GM12892 (cell line): ENCODE measurements around the gene TBC1D22A.

ENCODE experiments used
- DNase-seq: peaks from one replicate; pipeline ENCODE4 v3.0.0; 2011; ENCODE audit not compliant: insufficient read length
- FAIRE-seq: peaks from 2 replicates; lab custom pipeline; 2011; peaks lifted over from hg19 to GRCh38; lab: Jason Lieb, UNC
- POLR2A ChIP-seq: IDR thresholded peaks from 2 replicates; pipeline ENCODE4 v1.6.1; 2011; ENCODE audit warnings: low read depth, low read length, control low read depth
- POLR2AphosphoS5 ChIP-seq: IDR thresholded peaks from 2 replicates; pipeline ENCODE4 v1.6.1; 2011; ENCODE audit warnings: low read depth, low read length, control low read depth
- TAF1 ChIP-seq: IDR thresholded peaks from 2 replicates; pipeline ENCODE4 v1.6.1; 2011; ENCODE audit warnings: low read depth, mild to moderate bottlenecking, control low read depth, low read length, borderline replicate concordance

TBC1D22A gene

DNA sequence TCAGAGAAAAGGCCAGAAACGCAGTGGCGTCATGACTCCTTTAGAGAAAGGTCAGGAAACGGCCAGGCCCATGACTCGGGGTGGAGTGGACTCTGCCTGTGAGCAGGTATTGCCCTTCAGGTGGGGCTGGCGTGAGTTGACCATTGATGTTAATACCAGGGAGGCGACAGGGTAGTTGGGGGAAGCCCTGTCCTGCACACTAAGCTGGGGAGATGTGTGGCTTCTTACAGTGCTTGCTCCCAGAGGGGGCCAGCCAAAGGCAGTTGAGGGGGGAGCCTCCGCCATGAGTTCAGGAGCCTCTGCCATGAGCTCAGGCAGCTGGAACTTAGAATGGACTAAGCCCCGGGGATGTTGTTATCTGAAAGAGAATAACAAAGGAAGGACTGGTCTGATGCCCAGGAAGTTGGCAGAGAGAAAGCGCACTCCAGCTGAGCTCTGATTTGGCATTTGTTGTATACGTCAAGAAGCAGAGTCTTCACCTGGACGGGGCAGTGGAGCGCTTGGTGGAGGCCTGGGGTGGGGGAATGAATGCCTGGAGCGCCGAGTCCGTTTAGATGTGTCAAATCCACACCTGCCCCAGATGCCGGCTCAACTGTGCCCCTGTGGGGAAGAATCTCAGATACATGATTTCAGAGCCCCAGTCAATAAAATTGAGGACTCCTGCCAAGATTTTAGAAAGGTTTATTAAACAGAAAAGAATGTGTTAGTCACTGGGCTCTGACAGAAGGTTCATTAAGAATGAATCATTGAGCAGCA lies 222.5 kb downstream of the TBC1D22A start:
- no peak for FAIRE-seq
- no peak for DNase-seq
- TF ChIP-seq POLR2AphosphoS5 (no peak), TAF1 (no peak), POLR2A (no peak)

DNA sequence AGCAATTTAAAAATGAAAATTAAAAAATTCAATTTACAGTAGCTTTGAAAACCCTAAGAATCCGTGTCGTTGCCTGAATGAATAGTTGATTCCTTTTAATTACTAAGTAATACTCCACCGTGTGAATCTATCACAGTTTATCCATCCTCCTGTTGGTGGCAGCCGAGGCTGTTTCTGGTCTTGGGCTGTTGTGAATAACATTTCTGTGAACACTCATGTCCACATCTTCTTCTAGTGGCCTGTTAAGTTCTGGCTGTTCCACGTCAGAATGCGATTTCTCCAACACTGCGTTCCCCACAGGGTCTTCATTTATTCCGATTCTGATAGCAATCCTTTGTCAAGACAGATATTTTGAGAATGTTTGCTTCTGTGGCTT lies 223.0 kb downstream of the TBC1D22A start:
- no peak for TF ChIP-seq POLR2AphosphoS5
- TF ChIP-seq POLR2A = no peak
- TF ChIP-seq TAF1 = no peak
- no peak for DNase-seq
- FAIRE-seq = no peak

DNA sequence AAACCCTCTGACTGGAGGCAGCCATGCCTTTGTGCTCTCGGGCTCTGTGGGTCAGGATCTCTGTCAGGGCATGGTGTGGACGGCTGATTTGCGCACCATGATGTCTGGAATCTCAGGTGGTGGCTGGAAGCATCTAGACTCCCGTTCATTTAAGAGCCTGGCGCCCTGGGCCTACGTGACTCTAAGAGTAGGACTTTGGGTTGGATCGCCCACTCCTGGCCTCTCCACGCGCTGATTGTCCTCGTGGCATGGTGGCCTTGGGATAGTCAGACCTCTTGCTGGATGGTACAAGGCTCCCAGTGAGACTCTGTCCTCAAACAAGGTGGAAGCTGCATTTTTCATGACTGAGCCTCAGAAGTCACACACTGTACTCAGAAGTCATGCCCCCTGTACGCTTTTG lies 224.3 kb downstream of the TBC1D22A start:
- TF ChIP-seq POLR2A (no peak), POLR2AphosphoS5 (no peak), TAF1 (no peak)
- DNase-seq = no peak
- no peak for FAIRE-seq

DNA sequence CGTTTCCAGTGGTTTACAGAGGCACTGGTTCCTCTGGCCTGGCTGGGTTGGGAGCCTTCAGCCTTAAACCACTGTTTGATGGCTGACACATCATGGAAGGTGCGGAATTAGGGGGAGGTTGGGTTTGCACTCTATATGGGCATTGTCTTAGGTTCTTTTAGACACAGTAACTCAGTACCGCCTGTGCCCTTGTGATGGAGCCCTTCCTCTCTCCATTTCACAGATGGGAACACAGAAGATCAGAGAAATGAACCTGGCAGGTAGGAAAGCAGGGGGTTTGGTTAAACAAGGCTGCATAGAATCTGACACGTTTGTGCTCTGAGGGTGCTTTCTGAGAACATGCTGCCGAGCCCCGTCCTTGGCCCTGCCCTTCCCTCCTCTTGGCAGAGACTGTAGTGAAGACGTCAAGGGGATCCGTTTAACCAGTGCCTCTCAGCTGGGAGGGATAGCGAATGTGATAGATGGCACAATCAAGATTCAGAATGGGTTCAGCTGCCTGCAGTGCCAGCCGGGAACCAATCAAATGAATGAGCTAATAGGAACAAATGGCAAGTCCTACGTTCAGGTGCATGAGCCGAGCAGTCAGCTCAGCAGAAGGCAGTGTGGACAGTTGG lies 228.6 kb downstream of the TBC1D22A start:
- no peak for TF ChIP-seq TAF1
- no peak for TF ChIP-seq POLR2A
- no peak for TF ChIP-seq POLR2AphosphoS5

DNA sequence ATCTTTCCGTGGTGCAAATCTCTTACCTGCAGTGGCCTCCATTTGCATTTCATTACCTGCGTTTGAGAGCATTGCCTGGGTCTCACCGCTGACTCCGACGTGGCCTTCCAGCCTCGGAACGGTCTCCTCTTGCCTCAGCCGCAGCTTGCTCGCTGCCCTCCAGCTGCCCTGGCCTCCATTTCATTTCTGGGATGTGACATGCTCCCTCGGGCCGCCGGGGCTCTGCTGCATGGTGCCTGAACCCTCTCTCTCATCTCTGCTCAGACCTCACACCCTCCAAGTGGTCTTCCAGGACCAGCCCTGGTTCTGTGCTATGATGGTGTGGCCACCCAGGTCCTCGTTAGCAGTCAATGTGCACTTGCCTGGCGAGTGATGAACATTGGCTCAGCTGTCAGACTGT lies 229.2 kb downstream of the TBC1D22A start:
- TF ChIP-seq POLR2AphosphoS5 = no peak
- TF ChIP-seq TAF1 = no peak
- TF ChIP-seq POLR2A = no peak
- DNase-seq (no peak), FAIRE-seq (no peak)

More for the DNA sequence above, 228.6 kb downstream of the TBC1D22A start:
- DNase-seq = no peak
- FAIRE-seq = no peak

DNA sequence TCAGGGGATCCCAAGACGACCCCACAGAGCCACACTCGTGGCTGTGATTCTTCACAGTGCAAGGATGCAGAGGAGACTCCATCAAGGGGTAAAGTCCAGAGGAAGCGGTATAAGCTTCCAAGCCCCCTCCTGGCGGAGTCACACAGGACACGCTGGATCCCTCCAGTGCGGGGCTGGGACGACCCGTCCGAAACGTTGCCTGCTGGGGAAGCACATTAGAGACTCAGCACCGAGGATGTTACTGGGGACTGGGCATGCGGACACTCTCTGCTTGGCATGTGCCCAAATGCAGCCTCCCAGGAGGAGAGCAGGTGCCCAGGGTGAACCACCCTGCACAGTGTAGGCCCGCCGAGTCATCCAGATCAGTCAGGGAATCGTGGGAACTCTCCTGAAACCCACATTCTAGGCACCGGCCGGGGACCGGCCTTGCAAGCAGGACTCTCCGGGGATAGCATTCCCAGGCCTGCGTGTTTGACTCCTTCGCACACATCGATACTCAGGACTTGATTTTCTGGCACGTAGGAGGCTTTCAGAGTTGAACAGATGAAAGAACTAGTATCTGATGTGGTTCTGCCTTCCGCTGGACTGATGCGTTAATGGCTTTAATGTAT lies 229.8 kb downstream of the TBC1D22A start:
- TF ChIP-seq TAF1 (no peak), POLR2AphosphoS5 (no peak), POLR2A (no peak)
- no peak for FAIRE-seq

DNA sequence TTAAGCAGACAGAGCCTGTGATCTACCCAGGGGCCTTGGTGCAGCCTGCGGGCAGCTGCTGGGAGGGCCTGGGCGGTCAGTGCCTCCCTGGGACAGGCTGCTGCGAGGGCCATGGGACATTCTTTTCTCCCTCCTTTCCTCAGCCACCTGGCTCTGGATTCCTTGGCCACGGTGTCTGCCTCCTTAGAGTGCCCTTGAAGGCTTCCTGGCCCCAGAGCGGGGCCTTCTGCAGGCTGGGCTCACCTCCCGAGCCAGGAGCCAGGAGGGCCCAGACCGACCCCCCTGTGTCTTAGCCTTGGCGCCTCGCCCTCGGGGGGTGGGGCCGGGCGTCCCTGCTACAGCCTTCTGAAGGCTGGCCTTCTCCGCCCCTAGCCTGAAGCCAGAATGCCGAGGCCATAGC lies 231.2 kb downstream of the TBC1D22A start:
- FAIRE-seq = no peak
- DNase-seq = no peak
- TF ChIP-seq TAF1 = no peak
- no peak for TF ChIP-seq POLR2A
- no peak for TF ChIP-seq POLR2AphosphoS5

More for the DNA sequence above, 229.8 kb downstream of the TBC1D22A start:
- DNase-seq = no peak

DNA sequence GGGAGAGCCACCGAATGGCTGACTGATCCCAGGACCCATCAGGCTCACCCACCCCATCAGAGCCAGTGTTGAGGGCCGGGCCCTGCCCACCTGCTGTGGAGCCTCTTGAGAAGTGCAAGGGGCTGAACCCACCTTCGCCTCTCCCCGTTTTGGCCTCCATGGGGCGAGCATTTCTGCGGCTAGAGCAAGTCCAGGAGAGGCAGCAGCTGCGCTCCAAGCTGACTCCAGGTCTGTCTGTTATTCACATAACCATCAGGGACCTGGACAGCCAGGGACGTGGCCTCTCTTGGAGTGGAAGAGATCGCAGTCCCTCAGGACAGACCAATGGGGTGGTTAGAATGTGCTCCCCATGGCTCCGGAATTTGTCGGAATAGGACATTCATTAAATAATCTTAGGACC lies 231.8 kb downstream of the TBC1D22A start:
- DNase-seq = no peak
- TF ChIP-seq POLR2AphosphoS5 (no peak), POLR2A (no peak), TAF1 (no peak)
- FAIRE-seq = no peak

DNA sequence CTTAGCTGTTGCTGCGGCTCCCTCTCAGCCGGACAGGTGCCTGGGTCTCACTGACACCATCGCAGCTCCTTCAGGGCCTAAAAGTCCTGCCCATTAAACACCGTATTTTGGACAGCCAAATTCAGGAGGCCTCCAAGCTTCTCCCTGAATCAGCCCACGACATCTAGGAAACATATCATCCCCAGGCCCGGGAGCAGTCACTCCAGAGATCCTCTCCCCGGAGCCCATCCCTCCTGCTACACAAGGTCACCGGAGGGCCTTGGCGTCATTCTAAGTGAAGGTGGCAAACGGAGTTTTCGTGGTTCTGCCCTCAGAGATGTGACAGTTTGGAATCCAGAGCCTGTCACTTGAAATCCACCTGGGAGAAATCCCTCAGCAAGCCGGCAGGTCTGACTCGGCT lies 232.5 kb downstream of the TBC1D22A start:
- FAIRE-seq (no peak), DNase-seq (no peak)
- TF ChIP-seq POLR2AphosphoS5 (no peak), TAF1 (no peak), POLR2A (no peak)

DNA sequence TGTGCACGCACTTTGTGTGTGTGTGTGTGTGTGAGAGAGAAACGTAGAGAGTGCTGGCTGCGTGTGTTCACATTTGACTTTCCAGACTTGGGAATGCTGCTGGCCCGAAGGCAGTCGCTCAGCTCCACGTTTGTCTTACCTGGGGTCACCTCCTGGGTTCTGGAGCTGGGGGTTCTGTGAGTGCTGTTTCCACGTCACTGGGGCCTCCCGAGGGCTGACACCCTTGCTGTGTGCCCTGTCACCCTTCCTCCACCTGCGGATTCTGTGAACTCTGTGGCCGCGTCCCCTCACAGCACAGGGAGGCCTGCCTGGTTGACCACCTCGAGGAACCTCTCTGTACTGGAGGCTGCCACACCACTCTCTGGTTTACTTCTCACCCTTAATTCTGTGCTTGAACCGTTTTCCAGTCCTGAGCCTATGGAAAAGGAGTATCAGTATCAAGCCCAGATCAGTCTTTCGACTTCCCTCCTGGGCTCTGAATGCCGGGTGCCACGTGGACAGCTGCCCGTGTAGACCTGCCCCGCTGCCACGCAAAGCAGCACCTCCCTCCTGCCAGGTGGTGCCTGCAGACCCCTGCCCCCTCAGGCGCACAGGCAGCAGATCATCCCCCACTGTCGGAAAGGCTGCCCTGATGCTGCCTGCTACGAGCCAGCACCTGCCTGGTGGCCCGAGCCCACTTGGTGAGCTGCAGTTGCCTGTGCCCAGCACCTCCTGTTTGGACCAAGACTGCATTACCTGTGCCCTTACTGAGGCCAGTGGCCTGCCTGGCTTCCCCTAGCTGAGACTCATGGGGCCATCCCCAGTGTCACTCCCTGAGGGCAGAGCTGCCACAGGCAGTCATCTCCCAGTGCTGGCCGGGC lies 233.3 kb downstream of the TBC1D22A start:
- TF ChIP-seq POLR2AphosphoS5 (no peak), POLR2A (no peak), TAF1 (no peak)
- no peak for FAIRE-seq
- DNase-seq = no peak

DNA sequence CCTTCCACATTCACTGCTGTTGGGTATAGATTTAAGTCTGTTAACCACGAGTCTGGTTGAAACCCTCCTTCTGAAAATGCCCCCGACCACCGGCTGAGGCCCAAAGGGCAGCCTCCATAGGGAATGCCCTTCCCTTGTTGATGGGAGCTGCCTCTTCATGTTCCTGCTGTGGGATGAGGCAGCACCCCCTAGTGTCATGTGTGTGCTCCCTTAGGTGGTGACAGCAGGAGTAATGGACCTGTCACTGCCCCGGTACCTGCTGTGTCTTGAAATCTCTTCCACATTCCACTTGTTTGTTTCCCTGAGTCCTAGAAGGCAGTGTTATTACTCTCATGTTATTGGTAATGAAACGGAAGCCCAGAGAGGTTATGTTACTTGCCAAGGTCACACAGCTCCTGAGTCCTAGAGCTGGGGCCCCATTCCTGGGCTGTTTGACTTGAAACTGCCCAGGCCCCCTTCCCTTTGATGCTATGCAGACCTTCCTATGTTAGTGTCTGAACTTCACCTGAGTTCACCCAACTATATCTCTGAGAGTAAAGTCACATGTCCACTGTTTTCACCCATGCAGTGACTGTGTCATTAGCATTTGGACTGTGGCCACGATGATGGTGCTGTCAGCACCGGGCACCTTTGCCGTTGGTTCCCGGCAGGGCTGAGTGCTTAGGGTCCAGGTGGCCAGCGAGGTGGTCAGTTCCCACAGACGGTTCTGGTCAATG lies 234.3 kb downstream of the TBC1D22A start:
- no peak for FAIRE-seq
- DNase-seq = no peak
- no peak for TF ChIP-seq TAF1
- no peak for TF ChIP-seq POLR2AphosphoS5
- TF ChIP-seq POLR2A = no peak
